Effector memory CD4-positive, alpha-beta T cell (primary cell): ENCODE results near the gene TREX2.

Experiments used
- DNase-seq, 3 donors: peaks; one replicate each; pipeline ENCODE4 v3.0.0-alpha.2; 2020
- H3K27ac ChIP-seq: 2 replicates; pipeline ENCODE4 v1.7.0; 2013; ENCODE audit warnings: mild to moderate bottlenecking, low read length, moderate library complexity; ENCODE audit not compliant: insufficient read depth, poor library complexity, severe bottlenecking
- H3K27me3 ChIP-seq: replicated peaks from 2 replicates; pipeline ENCODE4 v1.7.0; 2013; ENCODE audit warnings: mild to moderate bottlenecking, low read length; ENCODE audit not compliant: insufficient read depth, control insufficient read depth, poor library complexity, severe bottlenecking
- H3K36me3 ChIP-seq: 2 replicates; pipeline ENCODE4 v1.7.0; 2013; ENCODE audit warnings: mild to moderate bottlenecking, low read length, moderate library complexity; ENCODE audit not compliant: control insufficient read depth, insufficient read depth
- H3K4me1 ChIP-seq: 2 replicates; pipeline ENCODE4 v1.7.0; 2013; ENCODE audit warnings: low read length, mild to moderate bottlenecking; ENCODE audit not compliant: control insufficient read depth, insufficient read depth, poor library complexity, severe bottlenecking
- H3K4me3 ChIP-seq: 2 replicates; pipeline ENCODE4 v1.7.0; 2013; ENCODE audit warnings: low read length, low read depth, mild to moderate bottlenecking; ENCODE audit not compliant: insufficient read depth, poor library complexity, severe bottlenecking
- H3K9me3 ChIP-seq: 2 replicates; pipeline ENCODE4 v1.7.0; 2013; ENCODE audit warnings: mild to moderate bottlenecking, low read length, moderate library complexity; ENCODE audit not compliant: control insufficient read depth

TREX2 gene

GRCh38 chrX:153476666-153477363 lies 31.0 kb upstream of the TREX2 start:
- H3K4me1 ChIP-seq: no peaks in the 10 kb centered on the region
- no peak overlapping the region for H3K4me3 ChIP-seq
- DNase-seq: no peak
- no peaks in the 10 kb centered on the region for H3K9me3 ChIP-seq
- no peak overlapping the region for H3K27ac ChIP-seq
- H3K36me3 ChIP-seq: no peaks in the 10 kb centered on the region
- no peaks in the 10 kb centered on the region for H3K27me3 ChIP-seq

GRCh38 chrX:153475751-153476281 lies 30.0 kb upstream of the TREX2 start:
- DNase-seq: no peak
- no peaks in the 10 kb centered on the region for H3K4me1 ChIP-seq
- H3K4me3 ChIP-seq: no peak overlapping the region
- no peak overlapping the region for H3K27ac ChIP-seq
- no peaks in the 10 kb centered on the region for H3K9me3 ChIP-seq
- H3K36me3 ChIP-seq: no peaks in the 10 kb centered on the region
- H3K27me3 ChIP-seq: no peaks in the 10 kb centered on the region

GRCh38 chrX:153475271-153475670 lies 29.4 kb upstream of the TREX2 start:
- no peaks in the 10 kb centered on the region for H3K27me3 ChIP-seq
- no peak overlapping the region for H3K27ac ChIP-seq
- H3K4me1 ChIP-seq: no peaks in the 10 kb centered on the region
- no peaks in the 10 kb centered on the region for H3K9me3 ChIP-seq
- H3K4me3 ChIP-seq: peak overlapping the region; percentile 22
- H3K36me3 ChIP-seq: no peaks in the 10 kb centered on the region
- no peak for DNase-seq

GRCh38 chrX:153474718-153475117 lies 28.9 kb upstream of the TREX2 start:
- Histone ChIP-seq H3K27ac (peak overlapping the region; percentile 25), H3K9me3 (no peaks in the 10 kb centered on the region), H3K4me3 (peak overlapping the region; percentile 22), H3K4me1 (peaks cover 3% of the 10 kb centered on the region), H3K27me3 (no peaks in the 10 kb centered on the region), H3K36me3 (no peaks in the 10 kb centered on the region)
- peak; percentile 34 to 41 (median 37) for DNase-seq

- H3K4me3 ChIP-seq: no peak overlapping the region
- no peaks in the 10 kb centered on the region for H3K27me3 ChIP-seq
- DNase-seq: no peak
- H3K36me3 ChIP-seq: no peaks in the 10 kb centered on the region
- no peak overlapping the region for H3K27ac ChIP-seq
- H3K4me1 ChIP-seq: peaks cover 5% of the 10 kb centered on the region
- no peaks in the 10 kb centered on the region for H3K9me3 ChIP-seq
Observed at GRCh38 chrX:153474266-153474665, 28.4 kb upstream of the TREX2 start.

- Histone ChIP-seq H3K27ac (no peak overlapping the region), H3K4me1 (peaks cover 5% of the 10 kb centered on the region), H3K9me3 (no peaks in the 10 kb centered on the region), H3K27me3 (no peaks in the 10 kb centered on the region), H3K36me3 (no peaks in the 10 kb centered on the region), H3K4me3 (no peak overlapping the region)
- no peak for DNase-seq
Observed at GRCh38 chrX:153473126-153473525, 27.3 kb upstream of the TREX2 start.

GRCh38 chrX:153471663-153472280 lies 25.9 kb upstream of the TREX2 start:
- no peak overlapping the region for H3K27ac ChIP-seq
- no peak for DNase-seq

GRCh38 chrX:153470411-153471363 lies 24.8 kb upstream of the TREX2 start, which contains the start of gene HAUS7:
TSS of gene HAUS7 (minus strand) at chrX:153470576. CDS start at chrX:153470557, 19 bp downstream.
- H3K36me3 ChIP-seq: no peaks in the 10 kb centered on the region
- H3K27me3 ChIP-seq: no peaks in the 10 kb centered on the region
- H3K27ac ChIP-seq: peak within 1 kb of the TSS; percentile 44
- no peaks in the 10 kb centered on the region for H3K9me3 ChIP-seq
- peak within 1 kb of the TSS; percentile 49 for H3K4me3 ChIP-seq
- peak; percentile 81 to 84 (median 82) for DNase-seq
- peaks cover 5% of the 10 kb centered on the region for H3K4me1 ChIP-seq

More at GRCh38 chrX:153471663-153472280, 25.9 kb upstream of the TREX2 start:
- no peak overlapping the region for H3K4me3 ChIP-seq
- H3K9me3 ChIP-seq: no peaks in the 10 kb centered on the region
- H3K36me3 ChIP-seq: no peaks in the 10 kb centered on the region
- H3K27me3 ChIP-seq: no peaks in the 10 kb centered on the region
- H3K4me1 ChIP-seq: peaks cover 5% of the 10 kb centered on the region

GRCh38 chrX:153469811-153470410 lies 24.1 kb upstream of the TREX2 start:
- Histone ChIP-seq H3K27ac (peak overlapping the region; percentile 44), H3K9me3 (no peaks in the 10 kb centered on the region), H3K4me1 (peaks cover 5% of the 10 kb centered on the region), H3K36me3 (peaks cover 2% of the 10 kb centered on the region), H3K4me3 (peak overlapping the region; percentile 49), H3K27me3 (no peaks in the 10 kb centered on the region)
- peak in 1 of 3 donors; percentile 2 for DNase-seq
